ENCODE measurements around the gene SOD3. TPM values are rescaled to one million over a fixed set of nuclear protein-coding genes. Genes with fewer than 3 reads are reported as not detected.

SOD3 gene
- total and polyA plus RNA-seq, 10 donors: 4.0 to 28.8 (median 14.4) TPM

- no peak for DNase-seq
- Histone ChIP-seq H3K4me1 (peaks cover 0 to 18% (median 1%) of the 10 kb centered on the region in 6 donors), H3K36me3 (no peaks in the 10 kb centered on the region), H3K4me3 (peak overlapping the region in 1 of 8 donors; percentile 15), H3K9me3 (no peaks in the 10 kb centered on the region), H3K27ac (peak overlapping the region; percentile 40 to 74 (median 54)), H3K27me3 (replicated peaks in 1 of 7) (peaks cover 0 to 47% (median 11%) of the 10 kb centered on the region in 7 donors)
- intact Hi-C loops (cut with DNase I; ENCODE audit: low total_unique reads): no loop called here
- 73 to 88% (median 77%) methylated on average over 10 of the region's 10 CpGs for WGBS, 5 donors
- peak in 1 of 3 donors; percentile 32 for TF ChIP-seq POLR2AphosphoS5 (IDR thresholded peaks at IDR 0.05)
- TF ChIP-seq POLR2A (IDR thresholded peaks at IDR 0.05): no peak
These were observed 893 bp upstream of the SOD3 start for GRCh38 chr4:24794480-24794879.

DNA sequence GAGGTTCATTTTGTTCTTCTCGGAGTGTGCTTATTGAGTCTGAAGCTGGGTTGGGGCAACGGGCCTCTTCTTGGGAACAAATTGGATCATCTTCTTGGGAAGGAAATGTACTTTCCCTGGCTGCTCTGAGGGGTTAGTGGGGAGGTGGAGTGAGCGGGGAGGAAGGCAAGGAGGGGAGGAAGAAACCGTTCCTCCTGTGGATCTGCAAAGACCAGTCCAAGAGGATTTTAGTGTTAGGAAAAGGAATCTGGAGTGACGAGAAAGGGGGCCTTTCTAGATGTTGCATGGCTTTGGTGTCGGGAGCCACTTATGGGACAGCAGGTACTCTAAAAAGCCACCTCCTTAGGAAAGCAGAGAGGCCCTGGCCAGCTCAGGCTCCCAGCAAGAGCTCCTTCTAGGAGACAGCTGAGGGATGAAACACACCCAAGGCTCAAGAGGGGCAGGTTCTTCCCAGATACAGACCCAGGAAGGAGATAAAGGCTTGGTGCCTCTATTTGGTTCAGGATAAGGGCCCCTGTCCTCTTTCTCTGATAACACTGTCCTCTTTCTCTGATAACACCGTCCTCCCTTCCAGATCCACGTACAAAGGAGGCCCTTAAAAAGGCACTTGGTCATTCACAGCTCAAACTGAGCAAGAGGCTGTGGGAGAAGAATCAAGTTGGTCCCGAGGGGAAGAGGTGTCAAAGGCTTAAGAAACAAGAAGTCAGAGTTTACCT, 451 bp downstream of the SOD3 start:
- Histone ChIP-seq H3K9me3 (no peaks in the 10 kb centered on the region), H3K4me1 (peaks cover 0 to 32% (median 4%) of the 10 kb centered on the region in 6 donors), H3K36me3 (no peaks in the 10 kb centered on the region), H3K27me3 (replicated peaks in 1 of 7) (peaks cover 0 to 56% (median 19%) of the 10 kb centered on the region in 7 donors), H3K4me3 (peak overlapping the region in 4 of 8 donors; percentile 5 to 40 (median 10)), H3K27ac (peak overlapping the region in 6 of 8 donors; percentile 15 to 74 (median 52))
- 56 to 73% (median 63%) methylated on average over 9 of the region's 9 CpGs for WGBS, 5 donors
- intact Hi-C loops (cut with DNase I; ENCODE audit: low total_unique reads): no loop called here
- TF ChIP-seq POLR2AphosphoS5 (IDR thresholded peaks at IDR 0.05): no peak
- TF ChIP-seq, protein P1, sequence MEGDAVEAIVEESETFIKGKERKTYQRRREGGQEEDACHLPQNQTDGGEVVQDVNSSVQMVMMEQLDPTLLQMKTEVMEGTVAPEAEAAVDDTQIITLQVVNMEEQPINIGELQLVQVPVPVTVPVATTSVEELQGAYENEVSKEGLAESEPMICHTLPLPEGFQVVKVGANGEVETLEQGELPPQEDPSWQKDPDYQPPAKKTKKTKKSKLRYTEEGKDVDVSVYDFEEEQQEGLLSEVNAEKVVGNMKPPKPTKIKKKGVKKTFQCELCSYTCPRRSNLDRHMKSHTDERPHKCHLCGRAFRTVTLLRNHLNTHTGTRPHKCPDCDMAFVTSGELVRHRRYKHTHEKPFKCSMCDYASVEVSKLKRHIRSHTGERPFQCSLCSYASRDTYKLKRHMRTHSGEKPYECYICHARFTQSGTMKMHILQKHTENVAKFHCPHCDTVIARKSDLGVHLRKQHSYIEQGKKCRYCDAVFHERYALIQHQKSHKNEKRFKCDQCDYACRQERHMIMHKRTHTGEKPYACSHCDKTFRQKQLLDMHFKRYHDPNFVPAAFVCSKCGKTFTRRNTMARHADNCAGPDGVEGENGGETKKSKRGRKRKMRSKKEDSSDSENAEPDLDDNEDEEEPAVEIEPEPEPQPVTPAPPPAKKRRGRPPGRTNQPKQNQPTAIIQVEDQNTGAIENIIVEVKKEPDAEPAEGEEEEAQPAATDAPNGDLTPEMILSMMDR (IDR thresholded peaks at IDR 0.05 in 8 of 11, conservative IDR thresholded peaks at IDR 0.05 in 3 of 11): no peak
- TF ChIP-seq POLR2A (IDR thresholded peaks at IDR 0.05): no peak
- DNase-seq: no peak

DNA sequence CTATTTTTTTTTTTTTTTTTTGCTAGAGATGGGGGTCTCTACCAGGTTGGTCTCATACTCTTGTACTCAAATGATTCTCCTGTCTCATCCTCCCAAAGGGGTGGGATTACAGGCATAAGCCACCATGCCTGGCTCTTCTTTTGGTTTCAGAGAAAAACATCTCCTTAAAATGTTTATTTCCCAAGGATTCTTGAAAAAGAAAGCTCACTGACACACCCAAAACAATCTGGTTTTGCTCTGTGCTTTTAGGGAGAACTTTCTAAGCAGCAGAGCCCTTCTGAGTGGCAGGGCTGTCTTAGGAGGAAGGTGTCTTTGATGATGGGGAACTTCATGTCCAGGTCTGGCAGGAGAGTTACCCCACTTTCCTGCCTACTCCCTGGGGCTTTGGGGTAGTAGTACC, 1.2 kb downstream of the SOD3 start:
- H3K27ac ChIP-seq: no peak overlapping the region
- peaks cover 0 to 58% (median 19%) of the 10 kb centered on the region in 7 donors for H3K27me3 ChIP-seq (replicated peaks in 1 of 7)
- H3K4me3 ChIP-seq: no peak overlapping the region
- peaks cover 0 to 36% (median 4%) of the 10 kb centered on the region in 6 donors for H3K4me1 ChIP-seq
- no peaks in the 10 kb centered on the region for H3K9me3 ChIP-seq
- no peak for DNase-seq
- no peaks in the 10 kb centered on the region for H3K36me3 ChIP-seq
- no peak for TF ChIP-seq POLR2A (IDR thresholded peaks at IDR 0.05)
- no peak for TF ChIP-seq POLR2AphosphoS5 (IDR thresholded peaks at IDR 0.05)
- TF ChIP-seq, protein P1 (IDR thresholded peaks at IDR 0.05 in 8 of 11, conservative IDR thresholded peaks at IDR 0.05 in 3 of 11): no peak
- intact Hi-C loops (cut with DNase I; ENCODE audit: low total_unique reads): no loop called here

DNA sequence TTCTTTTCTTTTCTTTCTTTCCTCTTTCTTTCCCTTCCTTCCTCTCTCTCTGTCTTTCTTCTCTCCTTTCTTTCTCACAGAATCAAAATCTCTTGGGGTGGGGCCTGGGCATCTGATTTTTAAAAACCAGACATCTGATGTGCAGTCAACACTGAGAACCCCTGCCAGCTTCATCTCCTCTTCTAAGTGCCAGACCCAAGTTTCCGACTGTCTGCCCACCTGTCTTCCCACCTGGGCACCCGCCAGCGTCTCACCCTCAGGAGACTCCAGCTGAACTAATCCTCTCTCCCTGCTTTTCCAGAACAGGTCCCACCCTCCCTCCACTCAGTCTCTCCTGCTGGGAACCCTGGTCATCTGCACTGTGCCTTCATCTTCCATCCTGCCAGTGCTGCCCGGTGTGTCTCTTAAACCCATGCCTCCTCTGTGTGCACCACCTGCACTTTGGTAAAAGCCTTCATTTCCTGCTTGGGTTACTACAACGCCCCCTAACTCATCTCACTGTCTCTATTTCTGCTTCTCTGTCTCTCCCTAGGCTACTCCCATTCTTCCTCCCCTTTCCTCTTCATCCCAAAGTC, 2.8 kb downstream of the SOD3 start:
- no peak overlapping the region for H3K27ac ChIP-seq

More for the DNA sequence above, 2.8 kb downstream of the SOD3 start:
- Histone ChIP-seq H3K9me3 (no peaks in the 10 kb centered on the region), H3K36me3 (no peaks in the 10 kb centered on the region), H3K4me3 (no peak overlapping the region), H3K4me1 (peaks cover 0 to 36% (median 4%) of the 10 kb centered on the region in 6 donors), H3K27me3 (replicated peaks in 1 of 7) (peaks cover 0 to 69% (median 19%) of the 10 kb centered on the region in 7 donors)
- WGBS, 5 donors: 58 to 69% (median 67%) methylated on average over 5 of the region's 5 CpGs
- DNase-seq: no peak
- TF ChIP-seq POLR2A (IDR thresholded peaks at IDR 0.05) (no peak), POLR2AphosphoS5 (IDR thresholded peaks at IDR 0.05) (no peak)
- TF ChIP-seq, protein P1 (IDR thresholded peaks at IDR 0.05 in 8 of 11, conservative IDR thresholded peaks at IDR 0.05 in 3 of 11): no peak
- intact Hi-C loops (cut with DNase I; ENCODE audit: low total_unique reads): no loop called here

Data from spleen (tissue), 11 donors.